GM23338 (cell line): ENCODE measurements around the gene HPS3. TPM values are rescaled to one million over a fixed set of nuclear protein-coding genes. Genes with fewer than 3 reads are reported as not detected.

Experiments used
- ATAC-seq: fragments of 200-7000 bp; cut with Tn5 transposase; 3 replicates; pipeline ENCODE4 v1.9.1; 2020
- DNase-seq: peaks from one replicate; pipeline ENCODE4 v3.0.0-alpha.2; 2015; ENCODE audit warnings: low spot score
- H2AFZ ChIP-seq: fragments of 200-600 bp; sonication (generic); 2 replicates; pipeline ENCODE4 v1.8.0; 2016; ENCODE audit warnings: antibody characterized with exemption, mild to moderate bottlenecking, moderate library complexity
- H3F3A ChIP-seq: fragments of 200-600 bp; sonication (generic); replicated peaks from 2 replicates; pipeline ENCODE4 v1.8.0; 2017; ENCODE audit warnings: antibody characterized with exemption, mixed run types, low read depth
- H3K27ac ChIP-seq: fragments of 200-600 bp; sonication (generic); 2 replicates; pipeline ENCODE4 v1.6.1; 2016; ENCODE audit warnings: low read depth
- H3K27me3 ChIP-seq: fragments of 200-600 bp; sonication (generic); 2 replicates; pipeline ENCODE4 v1.8.0; 2016; ENCODE audit warnings: mild to moderate bottlenecking, mixed run types, moderate library complexity; ENCODE audit not compliant: insufficient read depth
- H3K36me3 ChIP-seq: fragments of 200-600 bp; sonication (generic); 2 replicates; pipeline ENCODE4 v1.8.0; 2016; ENCODE audit warnings: mild to moderate bottlenecking; ENCODE audit not compliant: insufficient read depth
- H3K4me1 ChIP-seq: fragments of 200-600 bp; sonication (generic); 2 replicates; pipeline ENCODE4 v1.8.0; 2016; ENCODE audit warnings: mild to moderate bottlenecking, moderate library complexity; ENCODE audit not compliant: insufficient read depth
- H3K4me2 ChIP-seq: fragments of 200-600 bp; sonication (generic); 2 replicates; pipeline ENCODE4 v1.7.1; 2017; ENCODE audit warnings: mixed run types
- H3K4me3 ChIP-seq: fragments of 200-600 bp; sonication (generic); 2 replicates; pipeline ENCODE4 v1.6.1; 2016; ENCODE audit warnings: mixed run types
- H3K79me2 ChIP-seq: fragments of 200-600 bp; sonication (generic); replicated peaks from 2 replicates; pipeline ENCODE4 v1.8.0; 2017; ENCODE audit warnings: mild to moderate bottlenecking; ENCODE audit not compliant: insufficient read depth
- H3K9me2 ChIP-seq: fragments of 200-600 bp; sonication (generic); 2 replicates; pipeline ENCODE4 v1.8.0; 2017; ENCODE audit not compliant: insufficient read depth
- H4K20me1 ChIP-seq: fragments of 200-600 bp; sonication (generic); replicated peaks from 2 replicates; pipeline ENCODE4 v1.8.0; 2017; ENCODE audit warnings: mild to moderate bottlenecking; ENCODE audit not compliant: insufficient read depth
- H3K27ac Mint-ChIP-seq: 2 replicates; pipeline ENCODE4 v1.8.0; 2020; ENCODE audit warnings: inconsistent platforms, mild to moderate bottlenecking, moderate library complexity, mixed read lengths
- H3K27me3 Mint-ChIP-seq: 3 replicates; pipeline ENCODE4 v1.8.0; 2022; ENCODE audit warnings: low read depth, mild to moderate bottlenecking, moderate library complexity, mixed read lengths, inconsistent platforms; ENCODE audit not compliant: insufficient read depth, poor library complexity
- H3K36me3 Mint-ChIP-seq: 3 replicates; pipeline ENCODE4 v1.8.0; 2021; ENCODE audit warnings: low read depth, mild to moderate bottlenecking, inconsistent platforms, moderate library complexity, mixed read lengths
- H3K4me1 Mint-ChIP-seq: 3 replicates; pipeline ENCODE4 v1.8.0; 2020; ENCODE audit warnings: mild to moderate bottlenecking, inconsistent platforms, mixed read lengths
- H3K4me3 Mint-ChIP-seq: 3 replicates; pipeline ENCODE4 v1.8.0; 2021; ENCODE audit warnings: moderate library complexity, mild to moderate bottlenecking, inconsistent platforms, mixed read lengths
- H3K9me3 Mint-ChIP-seq: 3 replicates; pipeline ENCODE4 v1.8.0; 2020; ENCODE audit warnings: moderate library complexity, mild to moderate bottlenecking, inconsistent platforms, mixed read lengths
- EZH2 ChIP-seq: fragments of 200-600 bp; sonication (generic); IDR thresholded peaks from one replicate; pipeline ENCODE4 v1.8.0; 2017; ENCODE audit warnings: antibody characterized with exemption, mild to moderate bottlenecking, low read depth; ENCODE audit not compliant: unreplicated experiment
- NANOG ChIP-seq: IDR thresholded peaks from 2 replicates; pipeline ENCODE4 v1.6.1; 2016; ENCODE audit warnings: antibody characterized with exemption, borderline replicate concordance
- POLR2AphosphoS5 ChIP-seq: IDR thresholded peaks from 2 replicates; pipeline ENCODE4 v1.6.1; 2016; ENCODE audit warnings: antibody characterized with exemption, low read depth
- STAT1 ChIP-seq: IDR thresholded peaks from one replicate; pipeline ENCODE4 v1.6.1; 2016; ENCODE audit warnings: antibody characterized with exemption; ENCODE audit not compliant: unreplicated experiment
- ZNF114 ChIP-seq: fragments of 250-450 bp; sonication (Bioruptor Pico); IDR thresholded peaks from 2 replicates; pipeline ENCODE4 v1.5.0; 2020; ENCODE audit warnings: mild to moderate bottlenecking, moderate library complexity
- ZNF331 ChIP-seq: fragments of 250-450 bp; sonication (Bioruptor Pico); IDR thresholded peaks from 2 replicates; pipeline ENCODE4 v1.5.0; 2020; ENCODE audit warnings: low read depth, mild to moderate bottlenecking, moderate library complexity
- polyA plus RNA-seq: library from polyadenylated mRNA; unstranded; fragments of >200 nt; fragmentation: Nextera tagmentation; extraction: Ambion mirVana; gene quantifications from 2 replicates; pipeline ENCODE4 v1.2.1, GENCODE V29; 2016
- total RNA-seq: library from RNA; depleted of rRNA; stranded (reverse); fragments of >200 nt; shearing (Covaris generic); gene quantifications from 2 replicates; pipeline ENCODE4 v1.2.3, GENCODE V29; 2014
- TF ChIP-seq, protein P1 (sequence below), 2 experiments: fragments of 200-600 bp in 1 of 2; sonication (generic) in 1 of 2; conservative IDR thresholded peaks; 2 replicates each; pipeline versions ENCODE4 v1.5.1 to v1.6.1; 2016 to 2017; ENCODE audit warnings: antibody characterized with exemption in 2 of 2, low read depth in 2 of 2, mild to moderate bottlenecking in 2 of 2, moderate library complexity in 1 of 2
- TF ChIP-seq, protein P2 (sequence below): IDR thresholded peaks from one replicate; pipeline ENCODE4 v1.6.1; 2018; ENCODE audit warnings: antibody characterized with exemption; ENCODE audit not compliant: unreplicated experiment
- TF ChIP-seq, protein P3 (sequence below): fragments of 250-450 bp; sonication (Bioruptor Pico); IDR thresholded peaks from 2 replicates; pipeline ENCODE4 v1.5.0; 2020; ENCODE audit warnings: mild to moderate bottlenecking, moderate library complexity

Gene HPS3
- total and polyA plus RNA-seq, 2 experiments from 2014 or later = 41.7 to 66.8 TPM

DNA sequence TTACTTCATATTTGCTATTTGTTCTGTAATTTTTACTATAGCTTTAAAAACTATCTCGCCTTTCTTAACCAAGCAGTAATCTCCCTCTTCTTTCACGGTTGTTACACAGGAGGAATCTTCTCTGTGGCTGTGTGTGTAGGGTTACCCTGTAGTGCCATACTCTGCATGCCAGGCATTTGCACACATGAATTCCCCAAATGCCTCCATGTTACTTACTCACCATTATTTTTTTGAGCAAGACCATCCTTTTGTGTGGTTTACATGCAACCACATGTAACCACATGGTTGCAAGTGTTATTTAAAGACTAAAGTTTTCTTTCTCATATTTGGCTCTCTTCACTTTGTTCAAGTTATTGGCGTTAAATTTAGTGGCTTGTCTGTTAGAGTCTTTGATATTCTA is 45.5 kb downstream of the HPS3 start:
- no peaks in the 10 kb centered on the region for H4K20me1 ChIP-seq
- no peak overlapping the region for H2AFZ ChIP-seq
- Mint-ChIP-seq H3K36me3 (peaks cover 84% of the 10 kb centered on the region), H3K27me3 (peaks cover 2% of the 10 kb centered on the region), H3K27ac (peak overlapping the region; percentile 77), H3K9me3 (no peaks in the 10 kb centered on the region; the same call in 2 of the 3 replicates), H3K4me1 (no peaks in the 10 kb centered on the region; the same call in 2 of the 3 replicates), H3K4me3 (no peak overlapping the region)
- DNase-seq = no peak
- no peaks in the 10 kb centered on the region for H3K4me1 ChIP-seq
- H3K36me3 ChIP-seq = peaks cover 34% of the 10 kb centered on the region; the same call in 1 of the 2 replicates
- H3F3A ChIP-seq = no peaks in the 10 kb centered on the region
- H3K27me3 ChIP-seq = no peaks in the 10 kb centered on the region
- H3K9me2 ChIP-seq = no peaks in the 10 kb centered on the region
- no peak for ATAC-seq
- no peak overlapping the region for H3K4me2 ChIP-seq
- no peak overlapping the region for H3K4me3 ChIP-seq
- no peak overlapping the region for H3K27ac ChIP-seq
- no peaks in the 10 kb centered on the region for H3K79me2 ChIP-seq
- no peak for TF ChIP-seq ZNF331 (CRISPR knock-in tag)

DNA sequence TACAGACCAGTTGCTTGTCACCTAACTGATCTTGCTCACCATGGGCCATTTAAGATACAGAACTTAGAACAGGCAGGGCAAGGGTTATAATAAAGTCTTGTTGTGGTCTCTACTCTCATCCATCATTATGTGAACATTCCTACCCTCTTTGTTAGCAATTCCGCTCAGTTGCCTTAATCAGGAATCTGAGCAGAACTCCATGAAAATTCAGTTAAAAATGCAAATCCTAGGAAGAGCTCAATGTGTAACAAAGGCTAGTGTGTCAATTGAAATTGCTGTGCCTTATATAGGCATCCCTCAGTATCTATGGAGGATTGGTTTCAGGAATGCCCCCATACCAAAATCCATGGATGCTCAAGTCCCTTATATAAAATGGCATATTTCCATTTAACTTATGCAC is 47.7 kb downstream of the HPS3 start:
- ATAC-seq (no peak), DNase-seq (no peak)
- H3K27me3 Mint-ChIP-seq = peaks cover 2% of the 10 kb centered on the region
- H3K4me3 Mint-ChIP-seq = no peak overlapping the region
- H3K9me3 Mint-ChIP-seq = no peaks in the 10 kb centered on the region; the same call in 2 of the 3 replicates
- Histone ChIP-seq H3K4me3 (no peak overlapping the region), H3K9me2 (no peaks in the 10 kb centered on the region), H4K20me1 (no peaks in the 10 kb centered on the region), H3K27ac (no peak overlapping the region), H3K27me3 (no peaks in the 10 kb centered on the region), H3K36me3 (peaks cover 20% of the 10 kb centered on the region; the same call in 1 of the 2 replicates), H2AFZ (no peak overlapping the region), H3K4me1 (no peaks in the 10 kb centered on the region), H3K4me2 (no peak overlapping the region), H3K79me2 (no peaks in the 10 kb centered on the region), H3F3A (no peaks in the 10 kb centered on the region)
- H3K27ac Mint-ChIP-seq = no peak overlapping the region
- no peaks in the 10 kb centered on the region; the same call in 2 of the 3 replicates for H3K4me1 Mint-ChIP-seq
- H3K36me3 Mint-ChIP-seq = peaks cover 65% of the 10 kb centered on the region
- TF ChIP-seq, protein P1, sequence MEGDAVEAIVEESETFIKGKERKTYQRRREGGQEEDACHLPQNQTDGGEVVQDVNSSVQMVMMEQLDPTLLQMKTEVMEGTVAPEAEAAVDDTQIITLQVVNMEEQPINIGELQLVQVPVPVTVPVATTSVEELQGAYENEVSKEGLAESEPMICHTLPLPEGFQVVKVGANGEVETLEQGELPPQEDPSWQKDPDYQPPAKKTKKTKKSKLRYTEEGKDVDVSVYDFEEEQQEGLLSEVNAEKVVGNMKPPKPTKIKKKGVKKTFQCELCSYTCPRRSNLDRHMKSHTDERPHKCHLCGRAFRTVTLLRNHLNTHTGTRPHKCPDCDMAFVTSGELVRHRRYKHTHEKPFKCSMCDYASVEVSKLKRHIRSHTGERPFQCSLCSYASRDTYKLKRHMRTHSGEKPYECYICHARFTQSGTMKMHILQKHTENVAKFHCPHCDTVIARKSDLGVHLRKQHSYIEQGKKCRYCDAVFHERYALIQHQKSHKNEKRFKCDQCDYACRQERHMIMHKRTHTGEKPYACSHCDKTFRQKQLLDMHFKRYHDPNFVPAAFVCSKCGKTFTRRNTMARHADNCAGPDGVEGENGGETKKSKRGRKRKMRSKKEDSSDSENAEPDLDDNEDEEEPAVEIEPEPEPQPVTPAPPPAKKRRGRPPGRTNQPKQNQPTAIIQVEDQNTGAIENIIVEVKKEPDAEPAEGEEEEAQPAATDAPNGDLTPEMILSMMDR (conservative IDR thresholded peaks at IDR 0.05; ENCODE audit: low read depth in 2 of 2) = no peak
- TF ChIP-seq ZNF114 (CRISPR knock-in tag) (no peak), EZH2 (no peak), NANOG (no peak), STAT1 (no peak), ZNF331 (CRISPR knock-in tag) (no peak), POLR2AphosphoS5 (no peak)
- TF ChIP-seq, protein P2, sequence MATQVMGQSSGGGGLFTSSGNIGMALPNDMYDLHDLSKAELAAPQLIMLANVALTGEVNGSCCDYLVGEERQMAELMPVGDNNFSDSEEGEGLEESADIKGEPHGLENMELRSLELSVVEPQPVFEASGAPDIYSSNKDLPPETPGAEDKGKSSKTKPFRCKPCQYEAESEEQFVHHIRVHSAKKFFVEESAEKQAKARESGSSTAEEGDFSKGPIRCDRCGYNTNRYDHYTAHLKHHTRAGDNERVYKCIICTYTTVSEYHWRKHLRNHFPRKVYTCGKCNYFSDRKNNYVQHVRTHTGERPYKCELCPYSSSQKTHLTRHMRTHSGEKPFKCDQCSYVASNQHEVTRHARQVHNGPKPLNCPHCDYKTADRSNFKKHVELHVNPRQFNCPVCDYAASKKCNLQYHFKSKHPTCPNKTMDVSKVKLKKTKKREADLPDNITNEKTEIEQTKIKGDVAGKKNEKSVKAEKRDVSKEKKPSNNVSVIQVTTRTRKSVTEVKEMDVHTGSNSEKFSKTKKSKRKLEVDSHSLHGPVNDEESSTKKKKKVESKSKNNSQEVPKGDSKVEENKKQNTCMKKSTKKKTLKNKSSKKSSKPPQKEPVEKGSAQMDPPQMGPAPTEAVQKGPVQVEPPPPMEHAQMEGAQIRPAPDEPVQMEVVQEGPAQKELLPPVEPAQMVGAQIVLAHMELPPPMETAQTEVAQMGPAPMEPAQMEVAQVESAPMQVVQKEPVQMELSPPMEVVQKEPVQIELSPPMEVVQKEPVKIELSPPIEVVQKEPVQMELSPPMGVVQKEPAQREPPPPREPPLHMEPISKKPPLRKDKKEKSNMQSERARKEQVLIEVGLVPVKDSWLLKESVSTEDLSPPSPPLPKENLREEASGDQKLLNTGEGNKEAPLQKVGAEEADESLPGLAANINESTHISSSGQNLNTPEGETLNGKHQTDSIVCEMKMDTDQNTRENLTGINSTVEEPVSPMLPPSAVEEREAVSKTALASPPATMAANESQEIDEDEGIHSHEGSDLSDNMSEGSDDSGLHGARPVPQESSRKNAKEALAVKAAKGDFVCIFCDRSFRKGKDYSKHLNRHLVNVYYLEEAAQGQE = no peak
- TF ChIP-seq, protein P3, sequence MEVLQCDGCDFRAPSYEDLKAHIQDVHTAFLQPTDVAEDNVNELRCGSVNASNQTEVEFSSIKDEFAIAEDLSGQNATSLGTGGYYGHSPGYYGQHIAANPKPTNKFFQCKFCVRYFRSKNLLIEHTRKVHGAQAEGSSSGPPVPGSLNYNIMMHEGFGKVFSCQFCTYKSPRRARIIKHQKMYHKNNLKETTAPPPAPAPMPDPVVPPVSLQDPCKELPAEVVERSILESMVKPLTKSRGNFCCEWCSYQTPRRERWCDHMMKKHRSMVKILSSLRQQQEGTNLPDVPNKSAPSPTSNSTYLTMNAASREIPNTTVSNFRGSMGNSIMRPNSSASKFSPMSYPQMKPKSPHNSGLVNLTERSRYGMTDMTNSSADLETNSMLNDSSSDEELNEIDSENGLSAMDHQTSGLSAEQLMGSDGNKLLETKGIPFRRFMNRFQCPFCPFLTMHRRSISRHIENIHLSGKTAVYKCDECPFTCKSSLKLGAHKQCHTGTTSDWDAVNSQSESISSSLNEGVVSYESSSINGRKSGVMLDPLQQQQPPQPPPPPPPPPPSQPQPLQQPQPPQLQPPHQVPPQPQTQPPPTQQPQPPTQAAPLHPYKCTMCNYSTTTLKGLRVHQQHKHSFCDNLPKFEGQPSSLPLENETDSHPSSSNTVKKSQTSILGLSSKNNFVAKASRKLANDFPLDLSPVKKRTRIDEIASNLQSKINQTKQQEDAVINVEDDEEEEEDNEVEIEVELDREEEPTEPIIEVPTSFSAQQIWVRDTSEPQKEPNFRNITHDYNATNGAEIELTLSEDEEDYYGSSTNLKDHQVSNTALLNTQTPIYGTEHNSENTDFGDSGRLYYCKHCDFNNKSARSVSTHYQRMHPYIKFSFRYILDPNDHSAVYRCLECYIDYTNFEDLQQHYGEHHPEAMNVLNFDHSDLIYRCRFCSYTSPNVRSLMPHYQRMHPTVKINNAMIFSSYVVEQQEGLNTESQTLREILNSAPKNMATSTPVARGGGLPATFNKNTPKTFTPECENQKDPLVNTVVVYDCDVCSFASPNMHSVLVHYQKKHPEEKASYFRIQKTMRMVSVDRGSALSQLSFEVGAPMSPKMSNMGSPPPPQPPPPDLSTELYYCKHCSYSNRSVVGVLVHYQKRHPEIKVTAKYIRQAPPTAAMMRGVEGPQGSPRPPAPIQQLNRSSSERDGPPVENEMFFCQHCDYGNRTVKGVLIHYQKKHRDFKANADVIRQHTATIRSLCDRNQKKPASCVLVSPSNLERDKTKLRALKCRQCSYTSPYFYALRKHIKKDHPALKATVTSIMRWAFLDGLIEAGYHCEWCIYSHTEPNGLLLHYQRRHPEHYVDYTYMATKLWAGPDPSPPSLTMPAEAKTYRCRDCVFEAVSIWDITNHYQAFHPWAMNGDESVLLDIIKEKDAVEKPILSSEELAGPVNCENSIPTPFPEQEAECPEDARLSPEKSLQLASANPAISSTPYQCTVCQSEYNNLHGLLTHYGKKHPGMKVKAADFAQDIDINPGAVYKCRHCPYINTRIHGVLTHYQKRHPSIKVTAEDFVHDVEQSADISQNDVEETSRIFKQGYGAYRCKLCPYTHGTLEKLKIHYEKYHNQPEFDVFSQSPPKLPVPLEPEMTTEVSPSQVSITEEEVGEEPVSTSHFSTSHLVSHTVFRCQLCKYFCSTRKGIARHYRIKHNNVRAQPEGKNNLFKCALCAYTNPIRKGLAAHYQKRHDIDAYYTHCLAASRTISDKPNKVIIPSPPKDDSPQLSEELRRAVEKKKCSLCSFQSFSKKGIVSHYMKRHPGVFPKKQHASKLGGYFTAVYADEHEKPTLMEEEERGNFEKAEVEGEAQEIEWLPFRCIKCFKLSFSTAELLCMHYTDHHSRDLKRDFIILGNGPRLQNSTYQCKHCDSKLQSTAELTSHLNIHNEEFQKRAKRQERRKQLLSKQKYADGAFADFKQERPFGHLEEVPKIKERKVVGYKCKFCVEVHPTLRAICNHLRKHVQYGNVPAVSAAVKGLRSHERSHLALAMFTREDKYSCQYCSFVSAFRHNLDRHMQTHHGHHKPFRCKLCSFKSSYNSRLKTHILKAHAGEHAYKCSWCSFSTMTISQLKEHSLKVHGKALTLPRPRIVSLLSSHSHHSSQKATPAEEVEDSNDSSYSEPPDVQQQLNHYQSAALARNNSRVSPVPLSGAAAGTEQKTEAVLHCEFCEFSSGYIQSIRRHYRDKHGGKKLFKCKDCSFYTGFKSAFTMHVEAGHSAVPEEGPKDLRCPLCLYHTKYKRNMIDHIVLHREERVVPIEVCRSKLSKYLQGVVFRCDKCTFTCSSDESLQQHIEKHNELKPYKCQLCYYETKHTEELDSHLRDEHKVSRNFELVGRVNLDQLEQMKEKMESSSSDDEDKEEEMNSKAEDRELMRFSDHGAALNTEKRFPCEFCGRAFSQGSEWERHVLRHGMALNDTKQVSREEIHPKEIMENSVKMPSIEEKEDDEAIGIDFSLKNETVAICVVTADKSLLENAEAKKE = no peak
